ENCODE measurements around the gene FRMPD1. TPM values are rescaled to one million over a fixed set of nuclear protein-coding genes. Genes with fewer than 3 reads are reported as not detected.

FRMPD1 gene
- total RNA-seq, 1 experiment from 2014 or later, result not detected

- BruUV-seq (replicated peaks), result no TSS peak
- POLR2A ChIA-PET (ENCODE audit: unreplicated experiment), result no interaction called here
Measured at GRCh38 chr9:37705787-37706186, 55.0 kb downstream of the FRMPD1 start.

GRCh38 chr9:37706290-37706689 lies 55.5 kb downstream of the FRMPD1 start:
- H3K79me2 ChIP-seq (ENCODE audit: low read depth), result no peaks in the 10 kb centered on the region
- TF ChIP-seq EZH2 (IDR thresholded peaks at IDR 0.05; ENCODE audit: low read depth) (no peak), CTCF (conservative IDR thresholded peaks at IDR 0.05) (no peak)
- no peaks in the 10 kb centered on the region for H4K20me1 ChIP-seq (ENCODE audit: insufficient read depth)
- ChIA-PET POLR2A (ENCODE audit: unreplicated experiment) (no interaction called here), CTCF (no interaction called here)
- no peak overlapping the region for H3K4me2 ChIP-seq
- H3K4me3 ChIP-seq, result no peak overlapping the region
- H3F3A ChIP-seq (ENCODE audit: insufficient read depth, low read depth), result no peaks in the 10 kb centered on the region
- H2AFZ ChIP-seq, result no peak overlapping the region
- H3K9me2 ChIP-seq (ENCODE audit: insufficient read depth), result no peaks in the 10 kb centered on the region
- peaks cover 16% of the 10 kb centered on the region; the same call in 1 of the 2 replicates for H3K27me3 ChIP-seq (ENCODE audit: insufficient read depth, low read depth)
- no peaks in the 10 kb centered on the region for H3K36me3 ChIP-seq (ENCODE audit: low read depth)
- no peak overlapping the region for H3K27ac ChIP-seq
- H3K4me1 ChIP-seq (replicated peaks; ENCODE audit: insufficient read depth), result no peaks in the 10 kb centered on the region
- DNase-seq, result no peak
- H3K9me3 ChIP-seq (ENCODE audit: insufficient read depth, low read depth), result no peaks in the 10 kb centered on the region
- intact Hi-C loops (cut with micrococcal nuclease; ENCODE audit: unreplicated experiment), result no loop called here
- BruUV-seq (replicated peaks), result no TSS peak

More at GRCh38 chr9:37705787-37706186, 55.0 kb downstream of the FRMPD1 start:
- no peaks in the 10 kb centered on the region for H3K9me2 ChIP-seq (ENCODE audit: insufficient read depth)
- peaks cover 16% of the 10 kb centered on the region; the same call in 1 of the 2 replicates for H3K27me3 ChIP-seq (ENCODE audit: insufficient read depth, low read depth)
- no peaks in the 10 kb centered on the region for H3K9me3 ChIP-seq (ENCODE audit: insufficient read depth, low read depth)
- no peaks in the 10 kb centered on the region for H3K79me2 ChIP-seq (ENCODE audit: low read depth)
- no peak overlapping the region for H3K4me3 ChIP-seq
- H3K4me2 ChIP-seq, result no peak overlapping the region
- no peaks in the 10 kb centered on the region for H4K20me1 ChIP-seq (ENCODE audit: insufficient read depth)
- H2AFZ ChIP-seq, result no peak overlapping the region
- TF ChIP-seq EZH2 (IDR thresholded peaks at IDR 0.05; ENCODE audit: low read depth) (no peak), CTCF (conservative IDR thresholded peaks at IDR 0.05) (no peak)
- no peak for DNase-seq
- H3K27ac ChIP-seq, result no peak overlapping the region
- H3K36me3 ChIP-seq (ENCODE audit: low read depth), result no peaks in the 10 kb centered on the region
- intact Hi-C loops (cut with micrococcal nuclease; ENCODE audit: unreplicated experiment), result no loop called here
- H3K4me1 ChIP-seq (replicated peaks; ENCODE audit: insufficient read depth), result no peaks in the 10 kb centered on the region
- H3F3A ChIP-seq (ENCODE audit: insufficient read depth, low read depth), result no peaks in the 10 kb centered on the region
- CTCF ChIA-PET, result no interaction called here

- intact Hi-C loops (cut with micrococcal nuclease; ENCODE audit: unreplicated experiment), result no loop called here
- ChIA-PET POLR2A (ENCODE audit: unreplicated experiment) (no interaction called here), CTCF (no interaction called here)
- Histone ChIP-seq H3K4me1 (replicated peaks; ENCODE audit: insufficient read depth) (no peaks in the 10 kb centered on the region), H3K9me2 (ENCODE audit: insufficient read depth) (no peaks in the 10 kb centered on the region), H3K9me3 (ENCODE audit: insufficient read depth, low read depth) (no peaks in the 10 kb centered on the region), H3K4me2 (no peak overlapping the region), H4K20me1 (ENCODE audit: insufficient read depth) (no peaks in the 10 kb centered on the region), H3F3A (ENCODE audit: insufficient read depth, low read depth) (no peaks in the 10 kb centered on the region), H3K4me3 (no peak overlapping the region), H3K27me3 (ENCODE audit: insufficient read depth, low read depth) (peaks cover 16% of the 10 kb centered on the region; the same call in 1 of the 2 replicates), H3K27ac (no peak overlapping the region), H2AFZ (no peak overlapping the region), H3K36me3 (ENCODE audit: low read depth) (no peaks in the 10 kb centered on the region), H3K79me2 (ENCODE audit: low read depth) (no peaks in the 10 kb centered on the region)
- DNase-seq, result no peak
- TF ChIP-seq CTCF (conservative IDR thresholded peaks at IDR 0.05) (no peak), EZH2 (IDR thresholded peaks at IDR 0.05; ENCODE audit: low read depth) (no peak)
- no TSS peak for BruUV-seq (replicated peaks)
Measured at GRCh38 chr9:37707748-37708147, 57.0 kb downstream of the FRMPD1 start.
